ENCODE measurements around the gene FHIP1B. TPM values are rescaled to one million over a fixed set of nuclear protein-coding genes. Genes with fewer than 3 reads are reported as not detected.

Gene FHIP1B
- total RNA-seq, 2 donors from 2014 or later: 31.9 to 54.7 TPM

DNA sequence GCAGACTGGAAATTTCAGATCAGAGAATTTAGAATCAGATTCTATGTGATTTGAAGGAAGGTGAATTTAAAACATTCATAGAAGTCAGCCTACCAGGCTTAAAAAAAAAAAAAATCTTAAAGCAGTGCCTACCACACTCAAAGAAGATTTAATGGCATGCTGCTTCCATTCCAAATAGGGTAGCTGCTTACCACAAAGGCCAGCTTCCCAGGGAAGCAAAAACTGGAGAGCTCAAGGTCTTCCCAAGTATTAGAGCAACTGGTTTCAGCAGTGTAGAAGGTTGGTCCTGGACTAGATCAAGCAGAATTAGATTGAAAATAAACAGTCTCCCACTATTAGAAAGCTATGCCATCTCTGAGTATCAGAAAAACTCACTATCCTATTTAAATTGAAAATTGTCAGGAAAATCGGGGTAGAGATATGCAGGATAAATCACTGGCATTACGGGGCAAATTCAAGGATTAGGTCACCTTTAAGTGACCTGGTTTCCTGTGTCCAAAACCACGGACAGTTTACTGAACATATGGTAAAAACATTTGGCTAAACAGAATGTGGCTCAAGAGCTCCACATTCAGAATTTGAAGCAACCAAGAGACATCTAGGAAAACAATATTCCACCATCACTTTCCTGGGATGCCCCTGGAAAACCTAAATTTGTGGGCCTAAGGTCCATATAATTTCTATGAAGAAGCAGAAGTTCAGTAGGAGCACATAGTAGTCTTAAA, 27.8 kb downstream of the FHIP1B start:
- Histone ChIP-seq H3K36me3 (replicated peaks in 1 of 2; ENCODE audit: insufficient read depth in 1 of 2, low read depth in 2 of 2) (no peaks in the 10 kb centered on the region), H3K4me3 (no peak overlapping the region), H3K4me1 (no peaks in the 10 kb centered on the region), H3K9me3 (no peaks in the 10 kb centered on the region), H3K27ac (no peak overlapping the region), H3K27me3 (no peaks in the 10 kb centered on the region)
- ATAC-seq (no peak), DNase-seq (no peak)
- 84 to 88% methylated on average over 3 of the region's 3 CpGs for whole genome bisulfite sequencing, 2 donors
- TF ChIP-seq, protein P1, sequence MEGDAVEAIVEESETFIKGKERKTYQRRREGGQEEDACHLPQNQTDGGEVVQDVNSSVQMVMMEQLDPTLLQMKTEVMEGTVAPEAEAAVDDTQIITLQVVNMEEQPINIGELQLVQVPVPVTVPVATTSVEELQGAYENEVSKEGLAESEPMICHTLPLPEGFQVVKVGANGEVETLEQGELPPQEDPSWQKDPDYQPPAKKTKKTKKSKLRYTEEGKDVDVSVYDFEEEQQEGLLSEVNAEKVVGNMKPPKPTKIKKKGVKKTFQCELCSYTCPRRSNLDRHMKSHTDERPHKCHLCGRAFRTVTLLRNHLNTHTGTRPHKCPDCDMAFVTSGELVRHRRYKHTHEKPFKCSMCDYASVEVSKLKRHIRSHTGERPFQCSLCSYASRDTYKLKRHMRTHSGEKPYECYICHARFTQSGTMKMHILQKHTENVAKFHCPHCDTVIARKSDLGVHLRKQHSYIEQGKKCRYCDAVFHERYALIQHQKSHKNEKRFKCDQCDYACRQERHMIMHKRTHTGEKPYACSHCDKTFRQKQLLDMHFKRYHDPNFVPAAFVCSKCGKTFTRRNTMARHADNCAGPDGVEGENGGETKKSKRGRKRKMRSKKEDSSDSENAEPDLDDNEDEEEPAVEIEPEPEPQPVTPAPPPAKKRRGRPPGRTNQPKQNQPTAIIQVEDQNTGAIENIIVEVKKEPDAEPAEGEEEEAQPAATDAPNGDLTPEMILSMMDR (IDR thresholded peaks at IDR 0.05): no peak
- no peak for TF ChIP-seq POLR2A (IDR thresholded peaks at IDR 0.05)
- intact Hi-C loops (cut with DNase I): no loop called here

DNA sequence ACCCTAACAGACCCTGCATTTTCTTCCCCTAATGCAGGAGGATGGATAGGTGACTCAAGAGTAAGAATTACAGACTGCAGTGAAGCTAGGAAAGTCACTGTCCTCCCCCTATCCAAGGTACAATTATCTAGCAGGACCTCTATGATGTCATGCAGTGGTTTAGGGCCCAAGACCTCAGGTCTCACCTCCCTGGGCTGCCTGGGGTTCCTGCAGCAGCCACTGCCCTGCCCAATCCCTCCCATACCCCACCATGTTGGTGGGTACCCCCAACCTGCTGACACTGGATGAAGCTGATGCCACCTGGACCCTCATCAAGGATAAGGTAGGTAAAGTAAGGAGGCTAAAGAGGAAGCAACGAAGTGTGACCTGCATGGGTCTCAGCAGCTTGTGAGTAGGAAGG, 29.1 kb downstream of the FHIP1B start, which contains the start of gene C11orf42:
Gene C11orf42, plus strand, starts transcription at position 192 of the 400 bp plus-strand sequence. Its CDS starts 59 bp downstream, at position 251.
- no peak for ATAC-seq

DNA sequence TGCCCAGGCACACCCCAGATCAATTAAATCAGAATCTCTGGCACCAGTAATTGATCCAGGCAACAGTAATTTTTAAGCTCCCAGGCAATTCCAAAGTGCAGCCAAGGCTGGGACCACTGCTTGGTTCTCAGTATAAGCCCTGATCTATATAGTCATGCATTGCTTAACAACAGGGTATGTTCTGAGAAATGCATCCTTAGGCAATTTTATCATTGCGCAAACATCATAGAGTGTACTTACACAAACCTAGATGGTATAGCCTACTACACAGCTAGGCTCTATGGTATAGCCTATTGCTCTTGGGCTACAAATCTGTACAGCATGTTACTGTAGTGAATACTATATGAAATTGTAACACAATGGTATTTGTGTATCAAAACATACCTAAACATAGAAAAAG, 29.7 kb downstream of the FHIP1B start:
- no peaks in the 10 kb centered on the region for H3K36me3 ChIP-seq (replicated peaks in 1 of 2; ENCODE audit: insufficient read depth in 1 of 2, low read depth in 2 of 2)
- intact Hi-C loops (cut with DNase I): no loop called here
- no peaks in the 10 kb centered on the region for H3K27me3 ChIP-seq
- WGBS, 2 donors: 94 to 100% methylated on average over 1 of the region's 1 CpG
- H3K4me3 ChIP-seq: no peak overlapping the region
- H3K4me1 ChIP-seq: no peaks in the 10 kb centered on the region
- H3K9me3 ChIP-seq: no peaks in the 10 kb centered on the region
- TF ChIP-seq, protein P1 (IDR thresholded peaks at IDR 0.05): no peak
- no peak for TF ChIP-seq POLR2A (IDR thresholded peaks at IDR 0.05)
- DNase-seq (no peak), ATAC-seq (no peak)
- no peak overlapping the region for H3K27ac ChIP-seq

More for the DNA sequence above, 29.1 kb downstream of the FHIP1B start, which contains the start of gene C11orf42:
- 83 to 87% methylated on average over 1 of the region's 1 CpG for WGBS, 2 donors
- TF ChIP-seq, protein P1 (IDR thresholded peaks at IDR 0.05): no peak
- TF ChIP-seq POLR2A (IDR thresholded peaks at IDR 0.05): no peak
- no peaks in the 10 kb centered on the region for H3K27me3 ChIP-seq
- no peak within 1 kb of the TSS for H3K4me3 ChIP-seq
- intact Hi-C loops (cut with DNase I): no loop called here
- H3K4me1 ChIP-seq: no peaks in the 10 kb centered on the region
- DNase-seq: no peak
- no peak within 1 kb of the TSS for H3K27ac ChIP-seq
- no peaks in the 10 kb centered on the region for H3K9me3 ChIP-seq
- H3K36me3 ChIP-seq (replicated peaks in 1 of 2; ENCODE audit: insufficient read depth in 1 of 2, low read depth in 2 of 2): no peaks in the 10 kb centered on the region

DNA sequence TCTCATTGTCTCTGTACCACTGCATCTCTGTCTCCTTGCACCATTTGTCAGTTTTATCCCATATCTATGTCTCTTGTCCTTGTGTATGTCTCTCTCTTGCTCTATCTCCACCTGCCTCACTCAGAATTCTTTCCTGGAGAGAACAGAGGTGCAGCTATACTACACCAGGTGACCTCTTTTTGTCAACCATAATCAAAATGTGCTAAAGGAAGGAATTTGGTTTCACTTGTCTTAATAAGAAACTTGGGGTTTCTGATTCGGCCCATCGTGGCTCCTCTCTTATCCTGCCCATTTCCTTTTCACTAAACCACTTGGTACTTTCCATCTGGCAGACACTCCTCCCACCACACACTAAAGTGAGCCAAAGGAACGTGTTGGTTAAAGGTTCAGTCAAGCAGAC, 31.1 kb downstream of the FHIP1B start:
- WGBS, 2 donors: 57 to 80% methylated on average over 3 of the region's 3 CpGs
- no peaks in the 10 kb centered on the region for H3K9me3 ChIP-seq
- no peaks in the 10 kb centered on the region for H3K27me3 ChIP-seq
- TF ChIP-seq POLR2A (IDR thresholded peaks at IDR 0.05): no peak
- TF ChIP-seq, protein P1 (IDR thresholded peaks at IDR 0.05): no peak
- ATAC-seq (no peak), DNase-seq (no peak)
- intact Hi-C loops (cut with DNase I): no loop called here
- H3K27ac ChIP-seq: no peak overlapping the region
- H3K36me3 ChIP-seq (replicated peaks in 1 of 2; ENCODE audit: insufficient read depth in 1 of 2, low read depth in 2 of 2): no peaks in the 10 kb centered on the region
- H3K4me1 ChIP-seq: no peaks in the 10 kb centered on the region
- H3K4me3 ChIP-seq: no peak overlapping the region

DNA sequence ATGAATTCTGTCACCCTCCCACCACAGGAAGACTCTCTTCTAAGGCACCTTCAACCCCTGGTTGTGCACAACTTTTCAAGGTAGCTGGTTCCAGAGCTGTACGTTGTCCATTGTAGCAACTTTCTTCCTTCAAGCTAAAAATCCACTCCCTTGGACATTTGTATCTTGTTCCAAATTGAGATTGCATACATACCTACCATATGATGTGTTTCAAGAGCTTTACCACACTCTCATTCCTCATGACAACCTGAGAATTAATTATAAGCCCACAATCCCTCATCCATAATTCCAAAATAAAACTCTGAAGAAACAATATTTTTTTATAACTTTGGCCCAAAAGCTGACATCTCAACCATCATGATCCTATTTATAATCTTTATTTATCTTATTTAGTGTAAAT, 32.4 kb downstream of the FHIP1B start:
- intact Hi-C loops (cut with DNase I): no loop called here
- TF ChIP-seq, protein P1 (IDR thresholded peaks at IDR 0.05): no peak
- TF ChIP-seq POLR2A (IDR thresholded peaks at IDR 0.05): no peak
- 84 to 91% methylated on average over 1 of the region's 1 CpG for WGBS, 2 donors
- no peak overlapping the region for H3K4me3 ChIP-seq
- no peaks in the 10 kb centered on the region for H3K9me3 ChIP-seq
- H3K27ac ChIP-seq: no peak overlapping the region
- DNase-seq (no peak), ATAC-seq (no peak)
- no peaks in the 10 kb centered on the region for H3K36me3 ChIP-seq (replicated peaks in 1 of 2; ENCODE audit: insufficient read depth in 1 of 2, low read depth in 2 of 2)
- no peaks in the 10 kb centered on the region for H3K27me3 ChIP-seq
- no peaks in the 10 kb centered on the region for H3K4me1 ChIP-seq
